Stimulated activated CD4-positive, alpha-beta T cell treated with anti-CD3 and anti-CD28 coated beads, Interleukin-12 subunit alpha, Interleukin-12 subunit beta, amount 100 ng/mL, for 48 hours (primary cell): ENCODE measurements around the gene SPRR2E.
"Not testable (repeated sequence)": the region's sequence is repeated elsewhere in the genome, so short reads cannot be mapped to it uniquely, and the experiment has no call there.

Source experiments
- DNase-seq, 3 donors: peaks; one replicate each; pipeline ENCODE4 v3.0.0-alpha.2; 2020; ENCODE audit warnings: low read depth in 2 of 3, low spot score in 1 of 3

Gene SPRR2E

DNA sequence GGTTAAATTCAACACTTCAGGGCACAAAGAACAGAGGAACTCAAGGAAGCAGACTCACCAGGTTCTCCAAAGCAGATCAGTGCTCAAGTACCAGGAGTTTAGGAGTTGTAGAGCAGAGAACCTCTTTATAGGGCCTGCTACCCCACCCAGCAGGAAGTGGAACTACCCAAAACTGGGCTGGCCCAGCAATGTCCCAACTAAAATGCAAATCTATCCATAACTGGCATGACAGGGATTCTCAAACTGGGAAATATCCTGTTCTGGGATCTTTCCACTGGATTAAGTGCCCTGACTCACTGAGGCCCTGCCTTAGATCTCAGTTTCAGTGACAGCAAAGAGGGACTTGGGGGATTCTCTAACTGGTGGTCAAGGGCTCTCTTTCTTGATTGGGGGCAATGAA, at the start of gene SPRR2E:
TSS of gene SPRR2E (minus strand) at position 101 of the 400 bp plus-strand sequence. CDS start 775 bp downstream, outside the sequence.
- no peak for DNase-seq

DNA sequence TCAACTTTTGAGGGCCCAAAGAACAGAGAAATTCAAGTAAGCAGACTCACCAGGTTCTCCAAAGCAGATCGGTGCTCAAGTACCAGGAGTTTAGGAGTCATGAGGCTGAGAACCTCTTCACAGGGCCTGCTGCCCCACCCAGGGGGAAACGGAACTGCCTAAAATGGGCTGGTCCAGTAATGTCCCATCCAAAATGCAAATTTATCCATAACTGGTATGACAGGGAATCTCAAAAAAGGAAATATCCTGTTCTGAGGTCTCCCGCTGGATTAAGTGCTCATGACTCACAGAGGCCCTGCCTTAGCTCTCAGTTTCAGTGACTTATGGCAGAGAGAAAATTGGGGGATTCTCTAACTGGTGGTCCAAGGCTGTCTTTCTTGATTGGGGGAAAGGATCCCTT, 47.1 kb upstream of the SPRR2E start:
- no peak for DNase-seq

DNA sequence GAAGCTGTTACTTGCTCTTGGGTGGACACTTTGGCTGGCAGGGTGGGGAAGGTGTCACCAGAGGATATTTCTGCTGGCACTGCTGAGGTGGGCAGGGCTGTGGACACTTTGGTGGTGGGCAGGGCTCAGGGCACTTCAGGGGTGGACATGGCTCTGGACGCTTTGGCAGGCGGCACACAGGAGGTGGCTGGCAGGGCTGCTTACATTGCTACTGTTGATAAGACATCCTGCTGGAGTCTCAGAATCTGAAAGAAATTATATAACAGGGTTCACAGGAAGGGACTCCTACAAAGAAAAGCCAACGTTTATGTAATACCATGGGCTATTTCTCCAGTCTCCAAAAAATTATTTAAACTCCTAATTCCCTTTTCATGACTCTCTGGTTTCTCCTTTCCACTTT, 46.2 kb upstream of the SPRR2E start:
- DNase-seq = no peak

DNA sequence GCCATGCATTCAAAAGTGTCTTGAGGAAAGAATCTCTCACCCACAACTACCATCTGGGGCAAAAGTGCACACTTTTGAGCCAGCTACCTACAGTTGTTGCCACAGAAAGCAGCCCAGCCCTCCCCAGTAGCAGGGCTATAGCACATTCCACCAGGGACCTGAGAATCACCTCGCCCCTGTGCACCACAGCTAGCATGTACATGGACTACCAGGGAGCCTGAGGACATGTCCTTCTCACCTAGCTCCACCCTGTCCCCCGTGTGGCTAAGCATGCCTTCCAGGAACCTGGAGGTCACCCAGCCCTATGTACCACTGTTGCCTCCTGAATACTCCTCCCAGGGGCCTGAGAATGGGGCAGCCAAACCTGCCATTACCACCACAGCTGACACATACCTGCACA, 39.4 kb upstream of the SPRR2E start:
- DNase-seq = no peak

DNA sequence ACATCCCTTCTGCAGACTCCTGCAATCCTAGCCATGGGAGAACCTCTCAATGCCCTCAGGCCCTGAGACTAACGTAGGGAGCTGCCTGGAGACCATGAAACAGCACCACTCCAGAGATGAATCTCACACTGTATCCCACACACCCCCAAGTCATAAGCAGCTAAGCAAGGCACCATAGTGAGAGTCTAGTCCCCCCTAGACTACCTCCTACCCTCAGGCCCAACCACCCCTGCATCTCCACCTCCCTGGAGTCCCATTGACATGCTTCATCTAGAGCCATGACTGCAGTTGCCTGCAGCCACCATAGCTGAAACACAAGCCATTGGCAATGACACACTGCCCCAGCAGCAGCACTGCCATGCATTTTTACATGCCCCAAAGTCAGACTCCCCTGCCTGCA, 38.9 kb upstream of the SPRR2E start:
- no peak for DNase-seq

GRCh38 chr1:153128688-153129087, 34.4 kb upstream of the SPRR2E start:
- not testable (repeated sequence) for DNase-seq

- no peak for DNase-seq
These were observed 33.0 kb upstream of the SPRR2E start for GRCh38 chr1:153127296-153127695.

DNA sequence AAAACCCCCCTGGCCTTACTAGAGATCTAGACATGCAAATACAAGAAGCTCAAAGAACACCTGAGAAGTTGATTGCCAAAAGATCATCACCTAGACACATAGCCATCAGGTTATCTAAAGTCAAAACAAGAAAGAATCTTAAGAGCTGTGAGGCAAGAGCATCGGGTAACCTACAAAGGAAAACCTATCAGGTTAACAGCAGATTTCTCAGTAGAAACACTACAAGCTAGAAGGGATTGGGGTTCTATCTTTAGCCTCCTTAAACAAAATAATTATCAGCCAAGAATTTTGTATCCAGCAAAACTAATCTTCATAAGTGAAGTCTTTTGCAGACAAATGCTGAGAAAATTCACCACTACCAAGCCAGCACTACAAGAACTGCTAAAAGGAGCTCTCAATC, 31.2 kb upstream of the SPRR2E start:
- DNase-seq = no peak

DNA sequence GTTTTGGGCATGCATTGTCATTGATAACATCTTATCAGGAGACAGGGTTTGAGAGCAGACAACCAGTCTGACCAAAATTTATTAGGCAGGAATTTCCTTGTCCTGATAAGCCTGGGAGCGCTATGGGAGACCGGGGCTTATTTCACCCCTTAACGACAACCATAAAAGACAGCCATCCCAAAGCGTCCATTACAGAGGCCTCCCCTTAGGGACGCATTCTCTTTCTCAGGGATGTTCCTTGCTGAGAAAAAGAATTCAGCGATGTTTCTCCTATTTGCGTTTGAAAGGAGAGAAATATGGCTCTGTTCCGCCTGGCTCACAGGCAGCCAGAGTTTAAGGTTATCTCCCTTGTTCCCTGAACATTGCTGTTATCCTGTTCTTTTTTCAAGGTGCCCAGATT, 29.5 kb upstream of the SPRR2E start:
- DNase-seq = not testable (repeated sequence)

- DNase-seq = no peak
These were observed 28.6 kb upstream of the SPRR2E start for GRCh38 chr1:153122831-153123421.

GRCh38 chr1:153120945-153121344, 26.6 kb upstream of the SPRR2E start:
- DNase-seq = no peak

- no peak for DNase-seq
These were observed 25.2 kb upstream of the SPRR2E start for GRCh38 chr1:153119491-153119971.

DNA sequence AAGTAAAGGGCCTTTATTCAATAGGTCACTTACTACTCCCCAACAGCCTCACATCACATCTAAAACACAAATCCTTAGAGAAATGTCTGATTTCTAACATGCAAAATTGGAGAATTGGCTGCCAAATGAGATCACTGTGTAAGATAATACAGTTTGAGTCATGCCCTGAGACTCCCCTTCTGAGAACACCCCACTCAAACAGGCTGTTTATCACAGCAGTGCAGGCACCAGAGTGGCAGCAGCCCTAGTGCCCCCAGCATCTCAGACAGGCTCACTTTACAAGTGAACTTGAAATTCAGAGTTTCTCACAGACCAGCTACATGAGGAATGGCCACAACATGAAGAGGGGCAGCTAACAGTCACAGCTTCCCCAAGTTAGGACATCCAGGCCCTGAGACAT, 20.9 kb upstream of the SPRR2E start:
- DNase-seq = not testable (repeated sequence)

GRCh38 chr1:153113416-153113815, 19.1 kb upstream of the SPRR2E start, which contains the start of gene SPRR2F:
TSS of gene SPRR2F (minus strand) at chr1:153113516. CDS start at chr1:153112733, 783 bp downstream.
- no peak for DNase-seq

DNA sequence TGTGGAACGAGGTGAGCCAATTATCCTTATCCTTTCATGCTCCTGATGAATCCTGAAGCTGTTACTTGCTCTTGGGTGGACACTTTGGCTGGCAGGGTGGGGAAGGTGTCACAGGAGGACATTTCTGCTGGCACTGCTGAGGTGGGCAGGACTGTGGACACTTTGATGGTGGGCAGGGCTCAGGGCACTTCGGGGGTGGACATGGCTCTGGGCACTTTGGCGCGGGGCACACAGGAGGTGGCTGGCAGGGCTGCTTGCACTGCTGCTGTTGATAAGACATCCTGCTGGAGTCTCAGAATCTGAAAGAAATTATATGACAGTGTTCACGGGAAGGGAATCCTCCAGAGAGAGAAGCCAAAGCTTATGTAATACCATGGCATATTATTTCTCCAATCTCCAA, 18.1 kb upstream of the SPRR2E start:
- DNase-seq = not testable (repeated sequence)

- no peak for DNase-seq
These were observed 5.9 kb upstream of the SPRR2E start for GRCh38 chr1:153100245-153100644.

GRCh38 chr1:153099461-153100045, 5.2 kb upstream of the SPRR2E start:
- no peak for DNase-seq

DNA sequence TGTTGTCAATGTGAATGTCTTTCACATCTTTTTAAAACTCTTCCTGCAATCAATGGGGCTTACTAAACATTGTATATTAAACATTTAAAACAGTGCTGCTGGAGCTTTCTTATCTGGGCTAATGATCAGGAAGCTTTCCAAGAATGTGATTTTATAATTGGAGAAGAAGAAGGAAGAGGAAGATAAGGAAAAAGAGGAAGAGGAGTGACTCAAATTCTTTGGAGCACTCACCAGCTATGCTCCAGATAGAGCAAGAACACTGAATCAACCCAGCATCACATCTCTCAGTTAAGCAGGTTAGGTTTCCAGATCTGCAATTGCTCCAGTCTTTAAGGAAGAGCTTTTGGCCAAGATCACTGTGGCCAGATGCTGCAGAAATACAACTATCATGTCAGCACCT, 1.4 kb upstream of the SPRR2E start:
- no peak for DNase-seq

DNA sequence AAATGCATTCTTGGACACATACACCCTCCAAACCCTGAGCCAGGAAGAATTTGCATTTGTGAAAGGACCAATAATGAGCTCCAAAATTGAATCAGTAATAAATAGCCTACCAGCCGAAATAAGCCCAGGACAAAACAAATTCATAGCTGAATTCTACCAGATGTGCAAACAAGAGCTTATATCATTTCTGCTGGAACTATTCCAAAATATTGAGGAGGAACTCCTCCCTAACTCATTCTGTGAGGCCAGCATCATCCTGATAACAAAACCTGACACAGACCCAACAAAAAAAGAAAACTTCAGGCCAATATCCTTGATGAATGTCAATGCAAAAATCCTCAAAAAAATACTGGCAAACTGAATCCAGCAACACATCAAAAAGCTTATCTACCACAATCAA, 6.7 kb downstream of the SPRR2E start:
- DNase-seq = no peak

- no peak for DNase-seq
These were observed 12.6 kb downstream of the SPRR2E start for GRCh38 chr1:153081736-153082135.

- no peak for DNase-seq
These were observed 21.3 kb downstream of the SPRR2E start for GRCh38 chr1:153072806-153073726.

GRCh38 chr1:153071511-153071910, 22.8 kb downstream of the SPRR2E start, which contains the start of gene SPRR2B:
TSS of gene SPRR2B (minus strand) at chr1:153071611. CDS start at chr1:153070839, 772 bp downstream.
- no peak for DNase-seq
